Activated CD4-positive, alpha-beta T cell treated with anti-CD3 and anti-CD28 coated beads for 36 hours (primary cell): ENCODE data around the gene FMN2. TPM values are rescaled to one million over a fixed set of nuclear protein-coding genes. Genes with fewer than 3 reads are reported as not detected.
"Not testable (repeated sequence)": the region's sequence is repeated elsewhere in the genome, so short reads cannot be mapped to it uniquely, and the experiment has no call there.

Experiments
- ATAC-seq: fragments of 200-7000 bp; cut with Tn5 transposase; one replicate; pipeline ENCODE4 v1.10.0; 2021; ENCODE audit warnings: mild to moderate bottlenecking, moderate library complexity
- CTCF ChIA-PET: fragments of 350-600 bp; sonication (Branson Sonifier 250); formaldehyde crosslinking; loops from one replicate; lab custom pipeline; 2021; ENCODE audit warnings: antibody characterized with exemption; lab: Charles Lee
- POLR2A ChIA-PET: fragments of 350-600 bp; sonication (Branson Sonifier 250); formaldehyde crosslinking; loops from one replicate; lab custom pipeline; 2021; ENCODE audit warnings: antibody characterized with exemption, inconsistent platforms; lab: Charles Lee
- DNase-seq: peaks from one replicate; pipeline ENCODE4 v3.0.0-alpha.2; 2020
- H3K27ac Mint-ChIP-seq: one replicate; pipeline ENCODE4 v1.8.0; 2021; ENCODE audit warnings: mixed read lengths
- H3K27me3 Mint-ChIP-seq: one replicate; pipeline ENCODE4 v1.8.0; 2021; ENCODE audit warnings: mixed read lengths
- H3K36me3 Mint-ChIP-seq: one replicate; pipeline ENCODE4 v1.8.0; 2021; ENCODE audit warnings: low read depth, mixed read lengths
- H3K4me1 Mint-ChIP-seq: one replicate; pipeline ENCODE4 v1.8.0; 2021; ENCODE audit warnings: mixed read lengths
- H3K4me3 Mint-ChIP-seq: one replicate; pipeline ENCODE4 v1.8.0; 2021; ENCODE audit warnings: mild to moderate bottlenecking, moderate library complexity, mixed read lengths
- H3K9me3 Mint-ChIP-seq: one replicate; pipeline ENCODE4 v1.8.0; 2021; ENCODE audit warnings: low read depth, mixed read lengths
- intact Hi-C, 2 experiments: fragments of 100-400 bp; cut with DNase I in 1 of 2; cut with micrococcal nuclease in 1 of 2; formaldehyde crosslinking; loops; one replicate each; pipeline versions ENCODE4 v1.14.2 to v1.15.1; 2022 to 2024; cut with DNase I, micrococcal nuclease
- total RNA-seq, 2 experiments: library from RNA; stranded (reverse); gene quantifications; one replicate each; pipeline ENCODE4 v1.2.3, GENCODE V29; 2021

FMN2 gene
- total RNA-seq, 2 experiments from 2014 or later: not detected

DNA sequence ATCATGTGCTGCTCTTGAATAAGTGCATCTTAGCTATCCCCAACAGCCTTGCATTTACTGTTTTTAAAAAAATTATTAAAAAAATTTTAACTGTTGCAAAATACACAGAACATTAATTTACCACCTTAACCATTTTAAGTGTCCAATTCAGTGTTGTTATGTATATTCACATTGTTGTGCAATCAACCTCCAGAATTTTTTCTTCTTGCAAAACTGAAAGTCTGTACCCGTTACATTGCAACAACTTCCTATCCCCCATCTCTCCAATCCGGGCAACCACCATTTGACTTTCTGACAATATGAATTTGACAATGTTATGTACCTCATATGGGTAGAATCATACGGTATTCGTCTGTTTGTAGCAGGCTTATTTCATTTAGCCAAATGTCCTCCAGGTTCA is 83.1 kb downstream of the FMN2 start:
- Mint-ChIP-seq H3K27me3 (peaks cover 2% of the 10 kb centered on the region), H3K36me3 (no peaks in the 10 kb centered on the region), H3K4me3 (no peak overlapping the region), H3K4me1 (no peaks in the 10 kb centered on the region), H3K27ac (no peak overlapping the region), H3K9me3 (no peaks in the 10 kb centered on the region)
- intact Hi-C loops: no loop called here
- DNase-seq (no peak), ATAC-seq (no peak)
- ChIA-PET CTCF (interaction anchor here (0.6 kb wide), 1 partner anchor 129 kb away, joined by 3 read pairs; no protein-coding TSS in a partner anchor), POLR2A (no interaction called here)

DNA sequence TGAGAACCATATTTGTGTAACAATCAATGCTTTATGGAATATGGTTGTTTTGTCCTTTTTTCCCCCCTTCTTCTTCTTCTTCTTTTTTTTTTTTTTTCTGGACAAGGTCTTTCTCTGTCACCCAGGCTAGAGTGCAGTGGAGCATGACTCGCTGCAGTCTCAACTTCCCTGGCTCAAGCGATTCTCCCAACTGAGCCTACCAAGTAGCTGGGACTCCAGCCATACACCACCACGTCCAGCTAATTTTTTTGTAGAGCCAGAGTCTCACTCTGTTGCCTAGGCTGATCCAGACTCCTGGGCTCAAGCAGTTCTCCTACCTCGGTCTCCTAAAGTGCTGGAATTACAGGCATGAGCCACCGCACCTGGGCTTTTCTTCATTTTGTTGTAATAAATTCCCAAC is 86.7 kb downstream of the FMN2 start:
- no peak overlapping the region for H3K27ac Mint-ChIP-seq
- H3K36me3 Mint-ChIP-seq: no peaks in the 10 kb centered on the region
- CTCF ChIA-PET: no interaction called here
- no peak for ATAC-seq
- no peak overlapping the region for H3K4me3 Mint-ChIP-seq
- H3K27me3 Mint-ChIP-seq: peaks cover 1% of the 10 kb centered on the region
- intact Hi-C loops: no loop called here
- H3K4me1 Mint-ChIP-seq: no peaks in the 10 kb centered on the region
- DNase-seq: no peak
- H3K9me3 Mint-ChIP-seq: no peaks in the 10 kb centered on the region
- POLR2A ChIA-PET: no interaction called here

DNA sequence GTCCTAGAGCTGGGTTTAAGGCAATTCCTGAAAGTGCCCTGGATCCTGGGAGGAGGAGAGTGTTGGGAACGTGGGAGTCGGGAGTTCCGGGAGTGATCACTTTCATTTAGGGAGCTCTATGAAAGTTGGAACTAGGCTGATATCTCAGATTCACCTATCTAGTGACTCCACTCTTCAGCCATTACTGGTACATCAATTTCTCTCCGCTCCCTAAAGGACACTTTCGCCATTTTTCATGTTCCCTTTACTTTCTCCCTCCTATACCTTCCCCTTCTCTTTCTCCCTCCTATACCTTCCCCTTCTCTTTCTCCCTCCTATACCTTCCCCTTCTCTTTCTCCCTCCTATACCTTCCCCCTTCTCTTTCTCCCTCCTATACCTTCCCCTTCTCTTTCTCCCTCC is 93.0 kb downstream of the FMN2 start:
- H3K27ac Mint-ChIP-seq, POLR2A ChIA-PET, DNase-seq, ATAC-seq, H3K4me3 Mint-ChIP-seq, H3K4me1 Mint-ChIP-seq, H3K9me3 Mint-ChIP-seq, H3K36me3 Mint-ChIP-seq, intact Hi-C loops: not testable (repeated sequence)
- CTCF ChIA-PET: interaction anchor here (0.7 kb wide), 1 partner anchor 799 kb away, joined by 3 read pairs; no protein-coding TSS in a partner anchor
- peaks cover 14% of the 10 kb centered on the region for H3K27me3 Mint-ChIP-seq

DNA sequence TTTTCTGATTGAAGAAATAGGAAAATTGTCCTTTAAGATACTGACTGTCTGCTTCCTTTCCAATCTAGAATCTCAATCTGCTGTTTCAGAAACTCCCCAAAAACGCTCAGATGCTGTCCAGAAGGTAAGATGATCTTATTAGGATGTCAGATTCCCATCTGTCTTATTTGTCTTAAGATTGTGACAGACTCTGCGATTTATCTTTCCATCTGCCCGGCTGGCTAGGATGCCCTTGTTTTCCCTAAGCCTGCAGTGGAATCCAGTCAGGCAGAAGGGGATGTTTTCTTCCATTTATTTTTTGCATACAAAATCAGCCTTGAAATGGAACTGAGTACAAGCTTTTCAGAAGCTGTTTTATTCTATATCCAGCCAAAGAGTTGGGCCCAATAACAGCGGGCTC is 96.5 kb downstream of the FMN2 start:
- DNase-seq (no peak), ATAC-seq (no peak)
- Mint-ChIP-seq H3K27ac (no peak overlapping the region), H3K4me3 (no peak overlapping the region), H3K36me3 (no peaks in the 10 kb centered on the region), H3K27me3 (peaks cover 18% of the 10 kb centered on the region), H3K9me3 (peaks cover 2% of the 10 kb centered on the region), H3K4me1 (peaks cover 2% of the 10 kb centered on the region)
- intact Hi-C loops: loop anchor here in 1 of 2 experiments (2.0 kb wide), 1 partner anchor 161 kb away; no protein-coding TSS in a partner anchor
- ChIA-PET POLR2A (no interaction called here), CTCF (interaction anchor here (0.9 to 1.9 kb wide), 4 partner anchors 11 to 60 kb away, joined by 3 to 8 read pairs (median 4); no protein-coding TSS in a partner anchor)

DNA sequence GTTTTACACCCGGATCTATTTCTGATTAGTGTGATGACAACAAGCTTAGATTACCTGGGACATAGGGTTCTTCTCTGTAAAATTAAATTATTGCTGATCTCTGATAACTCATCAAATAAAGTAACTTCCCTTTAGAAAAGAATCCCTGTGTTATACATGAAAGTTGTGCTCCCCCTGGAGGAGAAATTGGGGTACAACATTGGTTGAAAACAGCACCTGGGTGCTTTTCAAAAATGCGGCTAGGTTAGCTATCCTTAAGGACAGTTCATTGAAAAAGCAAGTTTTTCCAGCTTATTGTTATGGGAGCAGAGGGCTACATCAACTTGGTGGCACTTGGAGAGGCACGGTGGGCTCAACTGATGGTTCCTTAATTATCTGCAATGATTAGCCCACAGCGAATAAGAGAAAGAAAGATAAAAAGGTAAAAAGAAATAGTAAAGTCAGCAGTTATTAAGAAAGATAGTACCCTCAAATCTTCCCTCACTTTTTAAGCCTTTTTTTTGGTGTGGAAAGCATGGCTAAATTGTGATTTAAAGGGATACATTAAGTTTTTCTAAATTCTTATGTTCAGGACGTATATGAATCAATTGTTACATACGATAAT is 97.8 kb downstream of the FMN2 start:
- CTCF ChIA-PET: interaction anchor here (0.7 to 1.9 kb wide), 7 partner anchors 9 to 162 kb away, joined by 3 to 8 read pairs (median 3); no protein-coding TSS in a partner anchor
- DNase-seq: peak; percentile 32

DNA sequence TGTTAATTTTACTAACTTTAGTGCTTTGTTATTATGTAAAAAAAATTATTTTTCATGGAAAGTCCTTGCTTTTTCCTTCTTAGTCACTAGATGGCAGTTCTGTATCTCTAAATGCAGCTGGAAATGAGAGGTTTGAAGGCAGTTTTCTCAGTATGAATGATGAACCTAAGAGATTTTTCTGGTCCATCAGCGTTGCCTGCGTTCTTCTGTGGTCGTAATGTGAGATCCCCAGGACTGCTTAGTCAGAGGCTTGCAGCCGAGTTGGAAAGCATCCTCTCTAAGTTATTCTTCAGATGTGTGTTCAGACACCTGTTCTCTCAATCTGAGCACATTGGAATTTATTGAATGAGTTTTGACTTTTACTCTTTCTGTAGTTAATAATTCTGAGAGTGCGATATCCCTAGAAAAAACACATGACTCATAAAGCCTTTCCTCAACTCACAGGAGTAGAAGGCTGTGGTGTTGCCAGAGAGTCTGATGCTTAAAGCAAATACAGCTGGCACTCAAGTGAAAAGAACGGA is 99.3 kb downstream of the FMN2 start:
- ChIA-PET CTCF (interaction anchor here (1.0 kb wide), 1 partner anchor 18 kb away, joined by 4 read pairs; no protein-coding TSS in a partner anchor), POLR2A (no interaction called here)
- DNase-seq (peak; percentile 27), ATAC-seq (peak; percentile 66)
- Mint-ChIP-seq H3K36me3 (no peaks in the 10 kb centered on the region), H3K4me1 (peaks cover 2% of the 10 kb centered on the region), H3K27ac (no peak overlapping the region), H3K4me3 (no peak overlapping the region), H3K27me3 (peaks cover 12% of the 10 kb centered on the region), H3K9me3 (no peaks in the 10 kb centered on the region)
- intact Hi-C loops: loop anchor here (5.0 kb wide), 3 partner anchors 416 to 501 kb away; partner anchors contain the start of gene GREM2 (in 1 of the 2)

More for the DNA sequence above, 97.8 kb downstream of the FMN2 start:
- no peaks in the 10 kb centered on the region for H3K9me3 Mint-ChIP-seq
- H3K4me3 Mint-ChIP-seq: no peak overlapping the region
- H3K36me3 Mint-ChIP-seq: no peaks in the 10 kb centered on the region
- H3K27me3 Mint-ChIP-seq: peaks cover 18% of the 10 kb centered on the region
- peaks cover 2% of the 10 kb centered on the region for H3K4me1 Mint-ChIP-seq
- H3K27ac Mint-ChIP-seq: no peak overlapping the region
- intact Hi-C loops: loop anchor here (1.0 to 2.0 kb wide), 2 partner anchors 162 to 163 kb away; no protein-coding TSS in a partner anchor
- no peak for ATAC-seq
- POLR2A ChIA-PET: no interaction called here

DNA sequence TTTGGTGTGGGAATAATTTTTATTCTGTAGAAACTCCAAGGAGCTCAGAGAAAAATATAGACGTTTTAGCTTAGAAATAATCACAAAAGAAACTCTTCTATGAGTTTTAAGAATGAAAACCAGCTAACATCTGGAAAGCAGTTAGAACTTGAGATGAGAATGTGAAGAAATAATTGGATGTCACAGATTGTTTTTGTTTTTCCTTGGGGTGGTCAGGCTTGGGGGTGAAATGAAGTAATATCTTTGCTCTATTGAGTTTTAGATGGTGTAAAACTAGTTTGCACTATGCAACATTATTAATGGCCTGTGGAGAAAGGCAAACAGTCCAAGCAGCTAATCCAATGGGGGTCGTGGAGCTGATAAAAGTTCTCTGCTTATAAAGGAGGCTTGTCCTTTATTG is 101.2 kb downstream of the FMN2 start:
- DNase-seq (no peak), ATAC-seq (no peak)
- intact Hi-C loops: loop anchor here (5.0 kb wide), 3 partner anchors 414 to 499 kb away; partner anchors contain the start of gene GREM2 (in 1 of the 2)
- Mint-ChIP-seq H3K9me3 (no peaks in the 10 kb centered on the region), H3K27ac (no peak overlapping the region), H3K4me3 (no peak overlapping the region), H3K36me3 (no peaks in the 10 kb centered on the region), H3K27me3 (peaks cover 8% of the 10 kb centered on the region), H3K4me1 (peaks cover 2% of the 10 kb centered on the region)
- ChIA-PET CTCF (interaction anchor here (1.0 kb wide), 1 partner anchor 10 kb away, joined by 3 read pairs; no protein-coding TSS in a partner anchor), POLR2A (interaction anchor here (0.7 kb wide), 1 partner anchor 170 kb away, joined by 5 read pairs; no protein-coding TSS in a partner anchor)

DNA sequence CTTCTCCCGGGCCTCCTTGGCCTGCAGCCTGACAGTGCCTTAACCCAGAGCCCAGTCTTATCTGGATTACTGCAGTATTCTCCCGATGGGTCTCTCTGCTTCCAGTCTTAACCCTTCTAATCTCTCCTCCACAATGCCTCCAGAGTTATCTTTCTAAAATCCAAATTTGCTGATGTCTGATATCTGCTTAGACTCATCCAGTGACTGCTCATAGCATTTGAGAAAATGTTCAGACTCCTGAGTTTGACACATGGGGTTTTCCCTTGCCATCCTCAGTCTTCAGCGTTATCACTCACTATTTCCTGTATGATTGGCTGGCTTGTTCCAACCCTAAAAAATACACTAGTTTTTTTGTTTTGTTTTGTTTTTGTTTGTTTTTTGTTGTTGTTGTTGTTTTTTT is 102.0 kb downstream of the FMN2 start:
- no peak for DNase-seq
- ChIA-PET CTCF (no interaction called here), POLR2A (no interaction called here)
- intact Hi-C loops: loop anchor here (5.0 kb wide), 3 partner anchors 414 to 499 kb away; partner anchors contain the start of gene GREM2 (in 1 of the 2)
- peak; percentile 82 for ATAC-seq
- Mint-ChIP-seq H3K4me3 (no peak overlapping the region), H3K27me3 (peaks cover 8% of the 10 kb centered on the region), H3K4me1 (peaks cover 2% of the 10 kb centered on the region), H3K27ac (no peak overlapping the region), H3K36me3 (no peaks in the 10 kb centered on the region), H3K9me3 (no peaks in the 10 kb centered on the region)

DNA sequence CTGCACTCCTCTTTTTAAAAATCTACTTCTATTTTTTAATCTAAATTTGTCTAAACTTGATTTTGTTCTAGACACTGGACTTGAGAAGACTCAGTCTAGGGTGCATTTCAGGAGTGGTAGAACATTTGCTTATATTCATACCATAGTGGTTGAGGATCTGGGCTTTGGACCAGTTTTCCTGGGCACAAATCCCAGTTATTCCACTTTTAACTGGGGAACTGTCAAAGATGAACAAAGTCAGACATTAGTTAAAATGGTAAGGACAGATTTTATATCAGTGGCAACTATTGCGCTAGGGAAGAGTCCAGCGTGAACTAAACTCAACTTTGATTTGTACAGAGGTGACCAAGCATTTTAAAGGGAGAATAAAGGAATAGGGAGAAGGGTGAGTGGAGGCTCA is 102.4 kb downstream of the FMN2 start:
- Mint-ChIP-seq H3K27ac (no peak overlapping the region), H3K4me1 (peaks cover 2% of the 10 kb centered on the region), H3K27me3 (peaks cover 8% of the 10 kb centered on the region), H3K9me3 (no peaks in the 10 kb centered on the region), H3K4me3 (no peak overlapping the region), H3K36me3 (no peaks in the 10 kb centered on the region)
- POLR2A ChIA-PET: no interaction called here
- CTCF ChIA-PET: no interaction called here
- no peak for ATAC-seq
- intact Hi-C loops: loop anchor here (5.0 kb wide), 3 partner anchors 413 to 498 kb away; partner anchors contain the start of gene GREM2 (in 1 of the 2)
- no peak for DNase-seq

DNA sequence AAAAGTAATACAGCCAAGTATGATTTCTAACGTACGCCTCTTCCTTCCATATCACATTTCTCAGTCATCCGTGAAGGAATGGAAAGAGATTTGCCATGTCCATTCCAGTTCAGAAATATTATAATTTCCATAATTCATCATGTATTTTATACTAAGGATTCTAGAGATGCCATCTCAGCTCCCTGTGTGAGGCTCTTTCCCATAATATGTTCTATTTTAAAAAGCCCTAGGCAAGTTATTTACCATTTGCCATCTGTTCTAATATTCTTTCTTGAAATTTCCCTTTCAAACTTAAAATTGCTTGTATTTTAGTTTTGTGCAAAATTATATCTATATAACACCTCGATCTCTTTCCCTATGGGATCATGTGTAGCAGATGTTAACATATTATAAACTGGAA is 106.7 kb downstream of the FMN2 start:
- no peak for DNase-seq
- POLR2A ChIA-PET: no interaction called here
- intact Hi-C loops: no loop called here
- no peaks in the 10 kb centered on the region for H3K36me3 Mint-ChIP-seq
- H3K9me3 Mint-ChIP-seq: peaks cover 7% of the 10 kb centered on the region
- no peak overlapping the region for H3K4me3 Mint-ChIP-seq
- CTCF ChIA-PET: no interaction called here
- H3K27ac Mint-ChIP-seq: no peak overlapping the region
- no peak for ATAC-seq
- no peaks in the 10 kb centered on the region for H3K27me3 Mint-ChIP-seq
- H3K4me1 Mint-ChIP-seq: no peaks in the 10 kb centered on the region

DNA sequence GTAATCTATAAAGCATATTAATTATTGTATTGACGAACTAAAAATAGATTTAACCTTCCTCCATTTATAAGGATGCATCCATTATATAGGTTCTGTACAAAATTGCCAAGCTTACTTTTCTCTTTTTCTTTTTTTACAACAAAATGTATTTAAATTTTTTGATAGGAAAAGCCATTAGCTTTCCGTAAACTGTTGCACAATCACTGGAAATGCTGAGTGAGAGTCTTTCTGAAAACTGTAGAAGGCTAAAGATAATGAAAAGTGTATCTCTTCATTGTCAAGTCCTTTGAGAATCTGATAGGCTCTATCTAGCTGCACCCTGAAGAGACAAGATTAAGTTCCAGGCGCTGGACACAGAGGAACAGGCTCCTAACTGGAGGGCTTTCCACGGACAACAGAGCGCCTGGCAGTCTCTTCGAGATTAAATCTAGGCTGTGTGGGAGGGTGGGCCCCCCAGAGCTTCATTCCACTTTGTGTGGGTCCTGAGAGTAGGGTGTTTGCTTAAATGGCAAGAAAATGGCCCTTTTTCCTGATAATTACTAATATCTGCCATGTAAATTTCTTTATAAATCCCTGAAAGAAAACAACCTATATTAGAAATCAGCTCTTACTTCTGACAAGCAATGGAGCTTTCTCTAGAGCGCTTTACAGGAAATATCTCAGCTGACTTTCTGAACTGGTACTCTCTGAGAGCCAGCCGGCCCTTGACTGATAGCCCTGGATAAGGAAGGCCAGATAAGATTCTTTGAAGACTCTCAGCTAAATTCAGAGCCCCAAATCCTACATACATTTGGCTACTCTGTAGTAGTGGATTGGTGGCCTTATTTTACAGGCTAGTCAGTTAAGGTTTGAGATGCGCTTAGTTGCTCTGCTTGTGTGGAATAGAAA is 108.3 kb downstream of the FMN2 start:
- DNase-seq: no peak
- CTCF ChIA-PET: interaction anchor here (1.1 kb wide), 1 partner anchor 11 kb away, joined by 6 read pairs; no protein-coding TSS in a partner anchor
- Mint-ChIP-seq H3K36me3 (no peaks in the 10 kb centered on the region), H3K9me3 (peaks cover 7% of the 10 kb centered on the region), H3K4me1 (no peaks in the 10 kb centered on the region), H3K4me3 (no peak overlapping the region), H3K27ac (no peak overlapping the region), H3K27me3 (no peaks in the 10 kb centered on the region)
- ATAC-seq: no peak
- intact Hi-C loops: no loop called here
- POLR2A ChIA-PET: no interaction called here
